ENCODE measurements around the gene SETDB2.
A peak's percentile ranks its signal among the peaks of the same experiment; 100 is the strongest.
"Not testable (repeated sequence)": the region's sequence is repeated elsewhere in the genome, so short reads cannot be mapped to it uniquely, and the experiment has no call there.

SETDB2 gene

DNA sequence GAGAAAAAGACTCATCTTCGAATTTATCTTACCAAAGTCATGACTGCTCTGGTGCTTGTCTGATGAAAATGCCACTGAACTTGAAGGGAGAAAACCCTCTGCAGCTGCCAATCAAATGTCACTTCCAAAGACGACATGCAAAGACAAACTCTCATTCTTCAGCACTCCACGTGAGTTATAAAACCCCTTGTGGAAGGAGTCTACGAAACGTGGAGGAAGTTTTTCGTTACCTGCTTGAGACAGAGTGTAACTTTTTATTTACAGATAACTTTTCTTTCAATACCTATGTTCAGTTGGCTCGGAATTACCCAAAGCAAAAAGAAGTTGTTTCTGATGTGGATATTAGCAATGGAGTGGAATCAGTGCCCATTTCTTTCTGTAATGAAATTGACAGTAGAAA is 32.5 kb downstream of the SETDB2 start:
- DNase-seq (ENCODE audit: low spot score): no peak

DNA sequence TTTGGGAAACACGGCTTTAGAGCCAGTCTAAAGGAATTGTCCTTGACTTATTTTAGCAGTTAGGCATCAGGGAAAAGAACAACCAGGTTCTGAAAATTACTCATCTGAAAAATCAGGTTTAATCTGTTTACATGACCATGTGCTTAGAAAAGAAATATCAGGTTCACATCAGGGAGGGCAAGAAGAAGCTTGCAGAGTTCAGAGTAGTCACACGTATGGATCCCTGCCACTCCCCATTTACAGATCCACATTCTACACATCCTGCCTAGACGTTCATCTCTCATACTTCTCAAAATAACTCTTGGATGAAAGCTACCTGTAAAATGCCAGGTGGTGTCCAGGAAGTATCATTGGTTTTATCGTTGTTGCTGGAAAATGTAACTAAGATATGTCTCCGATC is 37.7 kb downstream of the SETDB2 start:
- DNase-seq (ENCODE audit: low spot score): no peak

DNA sequence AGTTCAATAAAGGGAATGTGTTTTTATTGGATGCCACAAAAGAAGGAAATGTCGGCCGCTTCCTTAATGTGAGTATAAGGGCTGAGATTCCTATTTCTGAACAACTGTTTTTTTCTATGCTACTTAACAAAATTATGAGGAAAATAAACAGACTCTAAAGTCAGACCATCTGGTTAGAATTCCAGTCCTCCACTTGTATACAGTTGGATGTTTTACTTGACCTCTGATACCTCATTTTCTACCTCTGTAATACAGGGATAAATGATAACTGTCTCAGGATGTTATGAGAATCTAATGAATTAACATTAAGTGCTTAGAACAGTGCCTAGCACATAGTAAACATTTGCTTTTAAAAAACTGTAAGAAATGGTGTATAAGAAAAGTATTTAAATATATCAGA is 44.5 kb downstream of the SETDB2 start:
- no peak for DNase-seq (ENCODE audit: low spot score)

DNA sequence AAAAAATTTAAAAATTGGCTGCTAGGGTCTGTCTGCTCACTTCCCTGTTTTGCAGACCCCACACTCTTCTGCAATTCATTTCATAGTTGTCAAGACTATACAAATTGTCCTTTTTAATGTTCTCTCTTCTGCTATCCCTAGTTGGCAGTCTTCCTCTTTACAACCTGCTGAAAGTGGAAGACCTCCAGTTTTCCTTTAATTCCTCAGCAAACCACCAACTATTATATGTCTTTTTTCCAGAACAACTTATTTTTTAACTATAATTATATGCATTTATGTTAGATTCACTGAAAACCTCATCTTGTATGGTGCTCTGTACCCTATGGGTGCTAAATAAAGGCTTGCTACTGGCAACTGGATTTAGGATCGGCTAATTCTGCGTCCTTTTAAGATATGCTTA is 50.6 kb downstream of the SETDB2 start:
- DNase-seq (ENCODE audit: low spot score): peak; percentile 43

- DNase-seq (ENCODE audit: low spot score): peak; percentile 86
Measured at GRCh38 chr13:49495783-49496762, 52.0 kb downstream of the SETDB2 start, which contains the start of gene PHF11. Gene PHF11, plus strand, starts transcription at chr13:49495953. Its CDS starts 49 bp downstream, at chr13:49496002.

DNA sequence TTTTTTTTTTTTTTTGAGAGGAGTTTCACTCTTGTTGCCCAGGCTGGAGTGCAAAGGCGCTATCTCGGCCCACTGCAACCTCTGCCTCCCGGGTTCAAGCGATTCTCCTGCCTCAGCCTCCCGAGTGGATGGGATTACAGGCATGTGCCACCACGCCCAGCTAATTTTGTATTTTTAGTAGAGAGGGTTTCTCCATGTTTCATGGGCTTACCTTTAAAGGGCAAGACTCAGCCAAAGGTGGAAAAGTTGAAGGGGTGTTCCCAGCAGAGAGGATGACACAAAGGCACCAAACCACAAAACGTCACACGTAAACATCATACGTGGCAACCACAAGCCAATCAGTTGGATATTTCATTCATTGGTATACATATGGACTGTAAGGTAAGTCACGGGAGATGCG is 52.8 kb downstream of the SETDB2 start:
- DNase-seq (ENCODE audit: low spot score): not testable (repeated sequence)

- no peak for DNase-seq (ENCODE audit: low spot score)
Measured at GRCh38 chr13:49497272-49497671, 53.2 kb downstream of the SETDB2 start.

- DNase-seq (ENCODE audit: low spot score): no peak
Measured at GRCh38 chr13:49498206-49498605, 54.1 kb downstream of the SETDB2 start.

DNA sequence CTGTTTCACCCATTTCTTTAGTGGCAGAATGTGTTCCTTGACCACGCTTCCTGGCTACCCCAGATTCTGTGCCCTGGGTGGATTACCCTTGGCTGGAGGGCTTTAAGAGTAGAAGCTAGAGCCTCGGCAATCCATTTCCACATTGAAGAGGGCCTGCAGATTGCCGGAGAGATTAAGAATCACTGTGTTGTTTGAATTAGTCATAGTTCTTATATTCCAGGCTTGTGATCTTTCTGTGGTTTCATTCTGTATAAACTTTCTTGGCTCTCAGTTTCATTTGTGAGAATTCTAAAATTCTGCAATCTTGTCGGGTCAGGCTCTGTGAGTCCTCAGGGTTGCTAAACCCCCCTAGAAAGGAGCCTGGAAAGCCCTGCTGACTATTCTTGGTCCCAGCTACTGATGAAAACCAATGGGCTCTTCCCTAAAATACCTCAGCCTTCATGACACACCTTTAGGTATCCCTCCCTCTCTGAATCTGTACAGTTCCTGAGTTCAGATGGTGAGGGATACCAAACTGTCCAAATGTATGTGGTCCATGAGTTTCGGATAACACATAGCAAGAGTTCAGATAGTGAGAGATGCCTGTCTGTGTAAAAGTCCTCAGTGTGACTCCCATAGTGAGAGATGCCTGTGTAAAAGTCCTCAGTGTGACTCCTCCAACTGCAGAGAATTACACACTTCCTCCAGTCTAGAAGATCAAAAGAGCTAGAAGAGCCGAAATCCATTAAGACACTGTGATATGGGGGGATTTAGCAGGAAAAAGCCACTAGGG is 56.0 kb downstream of the SETDB2 start:
- no peak for DNase-seq (ENCODE audit: low spot score)

DNA sequence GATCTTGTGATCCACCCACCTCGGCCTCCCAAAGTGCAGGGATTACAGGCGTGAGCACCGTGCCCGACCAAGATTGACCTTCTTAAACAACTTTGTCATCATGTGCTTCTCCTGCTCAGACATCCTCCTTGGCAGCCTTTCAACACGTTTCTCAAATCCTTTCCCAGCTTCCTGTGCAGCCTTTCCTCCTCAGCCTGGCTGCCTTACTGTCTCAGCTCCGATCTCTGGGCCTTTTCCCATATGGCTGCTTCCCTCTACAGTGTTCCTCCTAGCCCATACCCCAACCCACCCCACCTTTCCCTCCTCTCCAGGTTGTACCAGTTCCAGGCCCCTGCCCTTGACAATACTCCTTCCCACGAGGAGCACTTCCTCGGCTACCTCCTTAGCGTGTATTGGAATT is 58.9 kb downstream of the SETDB2 start:
- DNase-seq (ENCODE audit: low spot score): no peak

DNA sequence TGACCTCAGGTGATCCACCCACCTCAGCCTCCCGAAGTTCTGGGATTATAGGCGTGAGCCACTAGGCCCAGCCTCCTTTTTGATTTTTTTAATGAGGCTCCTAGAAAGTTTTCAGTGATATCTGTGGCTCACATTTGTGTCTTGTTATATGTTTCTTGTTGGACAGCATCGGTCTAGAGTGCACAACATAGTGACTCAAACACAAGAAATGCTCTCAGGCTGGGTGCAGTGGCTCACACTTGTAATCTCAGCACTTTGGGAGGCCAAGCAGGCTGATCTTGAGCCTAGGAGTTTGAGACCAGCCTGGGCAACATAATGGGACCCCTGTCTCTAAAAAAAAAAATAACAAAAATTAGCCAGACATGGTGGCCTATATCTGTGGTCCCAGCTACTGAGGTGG is 59.9 kb downstream of the SETDB2 start:
- DNase-seq (ENCODE audit: low spot score): no peak

- DNase-seq (ENCODE audit: low spot score): no peak
Measured at GRCh38 chr13:49512578-49512977, 68.5 kb downstream of the SETDB2 start.

- DNase-seq (ENCODE audit: low spot score): no peak
Measured at GRCh38 chr13:49516467-49516866, 72.4 kb downstream of the SETDB2 start.

DNA sequence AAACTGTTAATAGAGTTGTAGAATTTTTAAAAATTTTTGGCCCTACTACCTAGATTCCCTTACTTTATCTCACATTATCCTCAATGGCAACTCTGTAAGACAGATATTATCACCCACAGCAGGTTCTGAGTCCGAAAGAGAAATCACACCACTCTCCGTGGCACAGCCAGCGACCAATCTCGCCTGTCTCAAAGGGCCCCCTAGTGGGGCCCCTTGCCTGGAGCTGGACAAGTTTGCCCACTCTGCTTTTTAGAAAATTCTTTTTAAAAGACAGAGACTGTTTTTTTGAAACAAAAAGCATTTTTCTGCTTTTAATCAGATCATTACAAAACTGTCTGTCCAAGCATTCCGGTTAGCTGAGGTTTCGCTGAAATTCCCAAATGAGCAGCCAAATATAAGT is 73.4 kb downstream of the SETDB2 start:
- no peak for DNase-seq (ENCODE audit: low spot score)

- DNase-seq (ENCODE audit: low spot score): no peak
Measured at GRCh38 chr13:49521224-49521623, 77.2 kb downstream of the SETDB2 start.

GRCh38 chr13:49524740-49525501 is 80.8 kb downstream of the SETDB2 start:
- no peak for DNase-seq (ENCODE audit: low spot score)

DNA sequence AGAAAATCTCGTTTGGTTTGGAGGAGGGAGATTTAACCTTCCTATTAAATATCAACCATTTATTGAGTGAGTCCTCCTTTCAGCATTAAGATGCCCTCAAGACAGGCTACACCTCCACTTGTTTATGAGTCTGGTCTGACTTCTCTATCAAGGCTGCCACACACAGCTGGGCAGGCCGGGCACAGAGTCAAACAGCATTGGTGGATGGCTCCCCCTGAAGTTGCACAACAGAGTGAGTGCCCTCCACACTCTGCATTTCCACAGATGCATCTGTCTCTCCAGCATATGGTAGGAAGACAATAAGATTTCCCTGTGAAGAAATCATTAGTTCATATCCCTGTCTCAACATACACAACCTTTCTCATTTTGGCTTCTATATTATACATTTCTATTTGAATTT is 83.0 kb downstream of the SETDB2 start:
- DNase-seq (ENCODE audit: low spot score): no peak

DNA sequence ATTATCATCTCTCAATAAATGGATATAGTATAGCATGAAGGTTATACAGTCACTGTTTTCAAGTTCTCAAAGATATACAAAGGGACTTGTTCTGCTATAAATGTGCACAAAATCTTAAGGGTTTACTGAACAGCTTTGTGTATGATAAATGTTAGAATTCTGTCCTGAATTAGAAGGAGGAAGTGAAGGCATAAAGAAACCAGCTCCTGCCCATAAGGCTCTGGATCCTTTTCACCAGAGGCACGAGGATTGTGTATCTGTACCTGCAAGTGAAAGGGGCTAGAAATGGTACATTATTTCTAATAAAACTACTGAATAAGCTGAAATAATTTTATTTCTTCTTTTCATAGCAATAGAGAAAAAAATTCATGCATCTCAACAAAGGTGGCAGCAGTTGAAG is 84.1 kb downstream of the SETDB2 start:
- no peak for DNase-seq (ENCODE audit: low spot score)

DNA sequence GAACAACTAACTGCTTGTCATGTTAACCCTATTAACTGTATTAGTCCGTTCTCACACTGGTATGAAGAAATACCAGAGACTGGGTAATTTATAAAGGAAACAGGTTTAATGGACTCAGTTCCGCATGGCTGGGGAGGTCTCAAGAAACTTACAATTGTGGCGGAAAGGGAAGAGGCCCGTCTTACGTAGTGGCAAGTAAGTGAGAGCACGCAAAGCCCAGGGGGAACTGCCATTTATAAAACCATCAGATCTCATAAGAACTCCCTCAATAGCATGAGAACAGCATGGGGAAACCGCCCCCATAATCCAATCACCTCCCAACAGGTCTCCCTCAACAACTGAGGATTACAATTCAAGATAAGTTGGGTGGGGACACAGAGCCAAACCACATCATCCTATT is 86.4 kb downstream of the SETDB2 start:
- DNase-seq (ENCODE audit: low spot score): no peak

- no peak for DNase-seq (ENCODE audit: low spot score)
Measured at GRCh38 chr13:49532593-49532992, 88.5 kb downstream of the SETDB2 start.

GRCh38 chr13:49533011-49533410 is 88.9 kb downstream of the SETDB2 start:
- no peak for DNase-seq (ENCODE audit: low spot score)

- no peak for DNase-seq (ENCODE audit: low spot score)
Measured at GRCh38 chr13:49533591-49534269, 89.7 kb downstream of the SETDB2 start.

Measured in RKO (cell line).